CD14-positive monocyte (primary cell): Measurements from ENCODE around the gene HP1BP3. TPM values are rescaled to one million over a fixed set of nuclear protein-coding genes. Genes with fewer than 3 reads are reported as not detected.
A peak's percentile ranks its signal among the peaks of the same experiment; 100 is the strongest.

Experiments used
- DNase-seq, 3 donors: peaks; one replicate each; pipeline ENCODE4 v3.0.0-alpha.2; 2011 to 2022
- H2AFZ ChIP-seq: 2 replicates; pipeline ENCODE4 v1.6.0; 2012; ENCODE audit warnings: mild to moderate bottlenecking, low read depth, low read length, inconsistent platforms; ENCODE audit not compliant: insufficient read depth, poor library complexity, severe bottlenecking
- H3K27ac ChIP-seq, 2 donors: 1 replicate in 1 of 2; 2 replicates in 1 of 2; pipeline ENCODE4 v1.5.1; 2012 to 2013; ENCODE audit warnings: low read length in 2 of 2, control low read depth in 1 of 2, inconsistent platforms in 1 of 2, low read depth in 1 of 2, mild to moderate bottlenecking in 1 of 2
- H3K27me3 ChIP-seq, 2 donors: one replicate each; pipeline versions ENCODE4 v1.6.0 to v1.6.1; 2011 to 2013; ENCODE audit warnings: low read length in 2 of 2; ENCODE audit not compliant: control insufficient read depth in 2 of 2, insufficient read depth in 2 of 2
- H3K36me3 ChIP-seq, 2 donors: replicated peaks in 1 of 2; 1 replicate in 1 of 2; 2 replicates in 1 of 2; pipeline versions ENCODE4 v1.5.1 to v1.6.1; 2012 to 2013; ENCODE audit warnings: low read length in 2 of 2, control low read depth in 1 of 2, inconsistent platforms in 1 of 2, mild to moderate bottlenecking in 1 of 2; ENCODE audit not compliant: insufficient read depth in 2 of 2, control insufficient read depth in 1 of 2
- H3K4me1 ChIP-seq, 2 donors: 1 replicate in 1 of 2; 2 replicates in 1 of 2; pipeline versions ENCODE4 v1.5.1 to v1.6.1; 2012 to 2013; ENCODE audit warnings: low read length in 2 of 2, control low read depth in 1 of 2, inconsistent platforms in 1 of 2, mild to moderate bottlenecking in 1 of 2, moderate library complexity in 1 of 2; ENCODE audit not compliant: insufficient read depth in 2 of 2, control insufficient read depth in 1 of 2
- H3K4me2 ChIP-seq: replicated peaks from 2 replicates; pipeline ENCODE3; 2012; ENCODE audit warnings: low read length, moderate library complexity, mild to moderate bottlenecking; ENCODE audit not compliant: poor library complexity, severe bottlenecking; ENCODE audit errors: extremely low read depth
- H3K4me3 ChIP-seq, 3 experiments: fragments of 200-600 bp in 1 of 3; sonication (generic) in 1 of 3; replicated peaks in 1 of 3; 1 replicate in 2 of 3; 2 replicates in 1 of 3; pipeline ENCODE4 v1.5.1; 2011 to 2013; ENCODE audit warnings: low read length in 3 of 3, mild to moderate bottlenecking in 3 of 3, control low read depth in 2 of 3, low read depth in 2 of 3, inconsistent platforms in 1 of 3, moderate library complexity in 1 of 3
- H3K79me2 ChIP-seq: 2 replicates; pipeline ENCODE4 v1.6.0; 2012; ENCODE audit warnings: mild to moderate bottlenecking, control low read depth, inconsistent platforms, low read length, moderate library complexity; ENCODE audit not compliant: insufficient read depth
- H3K9ac ChIP-seq: 2 replicates; pipeline ENCODE4 v1.6.0; 2017; ENCODE audit warnings: low read length, mild to moderate bottlenecking; ENCODE audit not compliant: insufficient read depth, poor library complexity, severe bottlenecking
- H3K9me3 ChIP-seq, 2 donors: replicated peaks in 1 of 2; 1 replicate in 1 of 2; 2 replicates in 1 of 2; pipeline versions ENCODE4 v1.5.1 to v1.6.1; 2012 to 2013; ENCODE audit warnings: low read length in 2 of 2, control low read depth in 1 of 2; ENCODE audit not compliant: control insufficient read depth in 1 of 2, insufficient read depth in 1 of 2
- H4K20me1 ChIP-seq: 2 replicates; pipeline ENCODE4 v1.6.0; 2012; ENCODE audit warnings: mild to moderate bottlenecking, low read length, control low read depth, moderate library complexity; ENCODE audit not compliant: insufficient read depth
- H3K27ac Mint-ChIP-seq, 7 donors: one replicate each; pipeline ENCODE4 v1.8.0; 2020; ENCODE audit warnings: mild to moderate bottlenecking in 7 of 7, mixed read lengths in 7 of 7, moderate library complexity in 6 of 7, inconsistent platforms in 2 of 7
- H3K27me3 Mint-ChIP-seq, 3 donors: one replicate each; pipeline ENCODE4 v1.8.0; 2021 to 2022; ENCODE audit warnings: low read depth in 3 of 3, mild to moderate bottlenecking in 3 of 3, mixed read lengths in 3 of 3, moderate library complexity in 3 of 3, inconsistent platforms in 1 of 3
- H3K36me3 Mint-ChIP-seq, 2 donors: one replicate each; pipeline ENCODE4 v1.8.0; 2020; ENCODE audit warnings: mixed read lengths in 2 of 2, inconsistent platforms in 1 of 2, mild to moderate bottlenecking in 1 of 2
- H3K4me1 Mint-ChIP-seq: one replicate; pipeline ENCODE4 v1.8.0; 2020; ENCODE audit warnings: mild to moderate bottlenecking, mixed read lengths
- H3K4me3 Mint-ChIP-seq, 2 donors: one replicate each; pipeline ENCODE4 v1.8.0; 2020; ENCODE audit warnings: mild to moderate bottlenecking in 2 of 2, mixed read lengths in 2 of 2, moderate library complexity in 1 of 2
- H3K9me3 Mint-ChIP-seq, 7 donors: one replicate each; pipeline ENCODE4 v1.8.0; 2020 to 2022; ENCODE audit warnings: mixed read lengths in 7 of 7, mild to moderate bottlenecking in 6 of 7, moderate library complexity in 6 of 7, inconsistent platforms in 2 of 7
- CTCF ChIP-seq: fragments of 200-600 bp; IDR thresholded peaks from one replicate; pipeline ENCODE4 v1.8.0; 2022; ENCODE audit warnings: antibody characterized with exemption, mild to moderate bottlenecking
- WGBS: methylation state at CpG from one replicate; pipeline ENCODE4 v1.1.5; 2013; ENCODE audit warnings: missing lambda C conversion rate; ENCODE audit not compliant: insufficient coverage; 5-methylcytosine and 5-hydroxymethylcytosine counted together
- intact Hi-C, 2 donors: fragments of 100-400 bp; cut with micrococcal nuclease; formaldehyde crosslinking; loops; one replicate each; pipeline versions ENCODE4 v1.15.0 to v1.15.1; 2023
- polyA plus RNA-seq, 3 donors: library from polyadenylated mRNA; depleted of rRNA in 1 of 3; unstranded in 2 of 3; stranded (reverse) in 1 of 3; fragments of 300-500 nt in 2 of 3; fragments of >200 nt in 1 of 3; fragmentation: Illumina TruSeq in 2 of 3; gene quantifications; 1 replicate in 2 of 3; 2 replicates in 1 of 3; pipeline ENCODE4 v1.2.3, GENCODE V29; 2012 to 2021

HP1BP3 gene
- polyA plus RNA-seq, 3 donors, result 121 to 137 (median 135) TPM

- no peak overlapping the region for H3K4me3 ChIP-seq
- no peaks in the 10 kb centered on the region for H3K27me3 ChIP-seq
- no peak overlapping the region for H3K27ac ChIP-seq
- Mint-ChIP-seq H3K36me3 (no peaks in the 10 kb centered on the region), H3K9me3 (no peaks in the 10 kb centered on the region), H3K27me3 (peaks cover 5 to 10% (median 6%) of the 10 kb centered on the region in 3 donors), H3K4me1 (no peaks in the 10 kb centered on the region), H3K4me3 (no peak overlapping the region), H3K27ac (no peak overlapping the region)
- no peak overlapping the region for H3K9ac ChIP-seq
- no peak overlapping the region for H3K4me2 ChIP-seq
- H4K20me1 ChIP-seq, result no peaks in the 10 kb centered on the region
- H3K4me1 ChIP-seq, result no peaks in the 10 kb centered on the region
- H3K79me2 ChIP-seq, result no peaks in the 10 kb centered on the region
- peak; percentile 29 for TF ChIP-seq CTCF
- no peaks in the 10 kb centered on the region for H3K36me3 ChIP-seq
- no peak overlapping the region for H2AFZ ChIP-seq
- intact Hi-C loops, result no loop called here
- H3K9me3 ChIP-seq, result no peaks in the 10 kb centered on the region
- WGBS, result 91% methylated on average over 1 of the region's 1 CpG
- DNase-seq, result no peak
These were observed 84.7 kb downstream of the HP1BP3 start for GRCh38 chr1:20702416-20702815.

- Mint-ChIP-seq H3K4me1 (peaks cover 3% of the 10 kb centered on the region), H3K9me3 (no peaks in the 10 kb centered on the region), H3K27ac (no peak overlapping the region), H3K36me3 (no peaks in the 10 kb centered on the region), H3K27me3 (peaks cover 3 to 8% (median 7%) of the 10 kb centered on the region in 3 donors), H3K4me3 (no peak overlapping the region)
- intact Hi-C loops, result no loop called here
- 91% methylated on average over 4 of the region's 5 CpGs for WGBS
- DNase-seq, result no peak
- Histone ChIP-seq H3K27me3 (no peaks in the 10 kb centered on the region), H3K9ac (no peak overlapping the region), H3K4me2 (no peak overlapping the region), H3K4me1 (peaks cover 4% of the 10 kb centered on the region in 2 donors), H3K9me3 (no peaks in the 10 kb centered on the region), H3K36me3 (no peaks in the 10 kb centered on the region), H3K27ac (no peak overlapping the region), H4K20me1 (no peaks in the 10 kb centered on the region), H2AFZ (no peak overlapping the region), H3K79me2 (no peaks in the 10 kb centered on the region), H3K4me3 (no peak overlapping the region)
- no peak for TF ChIP-seq CTCF
These were observed 85.3 kb downstream of the HP1BP3 start for GRCh38 chr1:20701847-20702246.
